ENCODE data around the gene GXYLT2.

GXYLT2 gene

DNA sequence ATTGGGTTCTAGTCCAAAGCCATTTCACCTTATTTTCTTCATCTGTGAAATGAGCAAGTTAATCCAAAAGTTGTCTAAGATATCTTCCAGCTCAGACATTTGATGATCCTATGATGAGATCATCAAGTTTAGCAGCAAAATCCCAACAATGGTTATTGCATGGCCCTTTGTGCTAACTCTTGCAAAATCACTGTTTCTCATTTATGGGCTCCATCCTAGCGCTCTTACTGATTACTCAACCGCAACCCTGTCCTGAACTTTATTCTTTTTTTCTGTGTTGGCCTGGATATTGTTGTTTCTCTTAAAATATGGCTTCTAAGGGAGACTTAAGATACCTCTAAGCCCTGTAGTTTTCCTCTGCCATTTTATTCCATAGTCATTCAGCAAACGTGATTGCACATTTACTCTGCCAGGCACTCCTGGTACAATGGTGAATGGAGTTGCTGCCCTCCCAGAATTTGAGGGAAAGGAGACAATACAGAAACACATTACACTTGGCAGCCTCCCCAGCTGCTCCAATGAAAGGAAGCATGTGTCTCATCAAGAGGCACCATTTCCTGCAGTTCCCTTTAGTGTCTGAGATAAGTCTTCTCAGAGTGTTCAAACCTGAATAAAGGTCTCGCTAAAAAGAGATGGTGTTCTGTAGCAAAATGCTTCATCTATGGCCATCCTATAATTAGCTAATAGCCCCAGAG lies 4.4 kb downstream of the GXYLT2 start:
- in situ Hi-C loops (cut with MboI; ENCODE audit: low sequenced_read_pairs): no loop called here

- in situ Hi-C loops (cut with MboI; ENCODE audit: low sequenced_read_pairs): no loop called here
These were observed 5.0 kb downstream of the GXYLT2 start for GRCh38 chr3:72892870-72893269.

GRCh38 chr3:72894976-72895552 lies 7.2 kb downstream of the GXYLT2 start:
- in situ Hi-C loops (cut with MboI; ENCODE audit: low sequenced_read_pairs): no loop called here

- in situ Hi-C loops (cut with MboI; ENCODE audit: low sequenced_read_pairs): no loop called here
These were observed 9.3 kb downstream of the GXYLT2 start for GRCh38 chr3:72896996-72897757.

- in situ Hi-C loops (cut with MboI; ENCODE audit: low sequenced_read_pairs): no loop called here
These were observed 9.8 kb downstream of the GXYLT2 start for GRCh38 chr3:72897758-72898007.

- in situ Hi-C loops (cut with MboI; ENCODE audit: low sequenced_read_pairs): no loop called here
These were observed 11.5 kb downstream of the GXYLT2 start for GRCh38 chr3:72899349-72899765.

DNA sequence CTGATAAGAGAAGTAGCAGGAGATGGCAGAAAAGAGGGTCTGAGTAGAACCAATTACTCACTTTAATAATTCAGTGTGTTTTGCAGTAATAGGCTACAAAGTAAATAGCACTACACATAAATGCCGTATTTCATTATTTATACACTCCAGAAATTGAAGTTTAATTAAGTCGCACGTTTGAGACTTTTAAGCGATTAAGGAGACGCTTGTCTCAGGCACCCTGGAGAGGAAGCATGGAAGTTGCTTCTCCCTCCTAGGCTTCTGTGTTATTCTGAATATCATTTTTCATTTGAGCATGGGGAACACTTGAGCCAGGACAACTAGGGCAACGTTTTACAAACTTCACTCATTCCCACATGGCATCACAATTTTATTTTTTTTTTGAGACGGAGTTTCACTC lies 12.2 kb downstream of the GXYLT2 start:
- in situ Hi-C loops (cut with MboI; ENCODE audit: low sequenced_read_pairs): no loop called here

- in situ Hi-C loops (cut with MboI; ENCODE audit: low sequenced_read_pairs): no loop called here
These were observed 14.0 kb downstream of the GXYLT2 start for GRCh38 chr3:72901840-72902239.

DNA sequence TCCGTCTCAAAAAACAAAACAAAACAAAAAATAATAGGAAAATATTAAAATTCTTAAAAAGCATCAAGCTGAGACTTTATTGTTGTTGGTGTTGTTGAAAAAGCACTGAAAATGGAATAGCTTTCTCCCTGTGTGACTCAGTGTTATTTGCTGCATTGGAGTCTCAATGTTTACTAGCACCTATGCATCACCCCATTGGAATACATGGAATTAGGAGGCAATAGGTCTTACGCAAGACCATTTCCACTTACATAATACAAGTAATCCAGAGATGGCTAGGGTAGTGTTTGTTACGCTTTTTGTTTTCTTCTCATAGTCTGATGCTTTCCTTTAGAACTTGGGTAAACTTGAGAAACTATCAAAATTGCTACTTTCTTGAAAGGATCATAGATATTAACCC lies 15.2 kb downstream of the GXYLT2 start:
- in situ Hi-C loops (cut with MboI; ENCODE audit: low sequenced_read_pairs): no loop called here

DNA sequence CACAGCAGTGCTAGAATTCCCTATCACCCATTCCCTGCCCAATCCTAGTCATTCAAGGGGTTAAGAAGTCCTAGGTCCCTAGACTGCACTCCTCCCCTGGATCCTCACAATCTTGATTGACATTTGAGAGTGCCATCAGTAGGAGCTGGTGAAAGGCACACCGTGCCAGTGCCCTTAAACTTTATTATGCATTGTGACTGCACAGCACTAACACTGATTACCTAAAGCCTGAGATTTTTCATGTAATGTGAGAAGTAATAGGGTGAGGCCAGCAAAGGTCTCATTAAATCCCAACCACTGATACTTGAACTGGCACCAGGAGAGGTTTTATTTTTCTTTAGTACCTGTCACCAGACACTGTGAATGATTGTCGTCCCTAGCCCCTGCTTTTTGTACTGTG lies 16.3 kb downstream of the GXYLT2 start:
- in situ Hi-C loops (cut with MboI; ENCODE audit: low sequenced_read_pairs): no loop called here

- in situ Hi-C loops (cut with MboI; ENCODE audit: low sequenced_read_pairs): no loop called here
These were observed 18.3 kb downstream of the GXYLT2 start for GRCh38 chr3:72906154-72906553.

DNA sequence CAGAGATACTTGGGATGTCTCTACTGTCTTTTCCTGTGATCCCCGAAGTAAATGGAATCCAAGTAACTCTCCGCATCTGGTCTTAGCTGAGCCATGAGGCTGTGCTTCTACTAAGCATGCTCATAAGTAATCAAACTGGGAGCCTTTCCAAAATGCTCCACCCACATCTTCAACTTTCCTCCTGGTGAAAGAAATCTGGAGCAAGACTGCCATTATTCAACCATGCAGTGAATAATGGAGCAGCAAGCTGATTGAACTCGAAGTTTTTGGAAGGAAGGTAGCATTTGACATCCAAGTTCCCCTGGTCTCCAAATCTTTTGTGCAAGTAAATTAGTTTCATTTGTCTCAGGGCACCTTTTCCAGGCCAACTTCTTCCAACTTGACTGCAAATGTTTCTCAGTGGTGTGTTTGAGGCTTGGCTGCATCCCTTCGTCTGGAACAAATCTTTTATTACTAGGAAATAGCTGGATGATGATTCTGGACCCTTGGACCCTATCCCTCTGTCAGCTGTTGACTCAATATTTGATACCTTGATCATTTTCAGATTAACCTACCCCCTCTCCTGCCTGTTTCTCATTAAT lies 19.4 kb downstream of the GXYLT2 start:
- in situ Hi-C loops (cut with MboI; ENCODE audit: low sequenced_read_pairs): no loop called here

DNA sequence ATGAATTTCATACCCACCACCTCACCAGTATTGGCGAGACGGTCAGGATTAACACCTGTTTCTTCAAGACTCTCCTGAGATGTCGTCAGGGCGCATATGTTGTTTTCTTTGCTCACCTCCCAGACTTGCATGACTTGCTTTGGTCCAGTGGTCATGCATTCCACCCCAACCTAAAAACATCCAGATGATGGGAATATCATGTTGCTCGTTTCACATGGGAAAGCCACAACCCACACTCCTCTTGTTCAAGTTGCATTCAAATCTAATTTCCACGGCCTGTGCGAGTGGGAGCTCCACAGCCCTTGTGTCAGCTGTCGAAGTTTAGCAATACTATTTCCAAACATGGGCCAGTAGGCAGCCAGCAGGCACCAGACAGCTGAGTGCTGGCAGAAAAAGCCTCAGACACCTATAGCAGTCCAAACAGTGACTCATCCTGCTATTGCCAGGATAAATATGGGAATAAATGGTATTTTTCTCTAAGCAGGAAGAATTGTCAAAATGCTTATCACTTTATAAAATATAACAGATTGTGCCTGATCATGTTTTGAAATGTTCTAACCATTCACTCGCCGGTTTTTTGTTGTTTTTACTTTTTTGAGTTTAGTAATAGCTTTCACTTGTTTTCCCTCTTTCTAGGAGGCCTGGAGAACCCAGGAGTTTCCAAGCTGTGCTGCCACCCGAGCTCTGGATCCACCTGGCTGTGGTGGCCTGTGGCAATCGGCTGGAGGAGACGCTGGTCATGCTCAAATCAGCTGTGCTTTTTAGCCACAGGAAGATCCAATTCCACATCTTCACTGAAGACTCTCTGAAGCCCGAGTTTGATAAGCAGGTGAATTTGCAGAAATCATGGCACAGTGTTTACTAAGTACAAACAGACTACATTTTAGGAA lies 20.1 kb downstream of the GXYLT2 start:
- in situ Hi-C loops (cut with MboI; ENCODE audit: low sequenced_read_pairs): no loop called here

DNA sequence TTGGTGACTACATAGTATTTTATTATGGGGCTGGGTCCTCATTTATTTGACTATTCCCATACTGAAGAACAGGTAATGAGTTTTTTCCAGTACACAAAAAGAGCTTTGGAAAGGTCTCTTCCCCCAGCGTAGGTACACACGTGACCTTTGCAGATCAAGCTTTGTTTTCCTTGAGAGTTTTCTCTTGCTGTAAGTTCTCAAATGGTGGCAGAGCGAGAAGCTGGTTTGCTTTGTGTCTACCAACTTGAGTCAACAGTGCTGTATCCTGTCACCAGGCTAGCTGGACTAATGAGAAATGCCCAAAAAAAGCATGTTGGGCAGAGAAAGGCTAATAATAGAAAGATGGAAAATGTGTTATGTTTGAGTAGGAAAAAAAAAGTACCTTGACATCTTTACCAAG lies 21.7 kb downstream of the GXYLT2 start:
- in situ Hi-C loops (cut with MboI; ENCODE audit: low sequenced_read_pairs): no loop called here

- in situ Hi-C loops (cut with MboI; ENCODE audit: low sequenced_read_pairs): no loop called here
These were observed 24.7 kb downstream of the GXYLT2 start for GRCh38 chr3:72912532-72912931.

- in situ Hi-C loops (cut with MboI; ENCODE audit: low sequenced_read_pairs): no loop called here
These were observed 26.5 kb downstream of the GXYLT2 start for GRCh38 chr3:72914383-72914782.

GRCh38 chr3:72916250-72916649 lies 28.4 kb downstream of the GXYLT2 start:
- in situ Hi-C loops (cut with MboI; ENCODE audit: low sequenced_read_pairs): no loop called here

DNA sequence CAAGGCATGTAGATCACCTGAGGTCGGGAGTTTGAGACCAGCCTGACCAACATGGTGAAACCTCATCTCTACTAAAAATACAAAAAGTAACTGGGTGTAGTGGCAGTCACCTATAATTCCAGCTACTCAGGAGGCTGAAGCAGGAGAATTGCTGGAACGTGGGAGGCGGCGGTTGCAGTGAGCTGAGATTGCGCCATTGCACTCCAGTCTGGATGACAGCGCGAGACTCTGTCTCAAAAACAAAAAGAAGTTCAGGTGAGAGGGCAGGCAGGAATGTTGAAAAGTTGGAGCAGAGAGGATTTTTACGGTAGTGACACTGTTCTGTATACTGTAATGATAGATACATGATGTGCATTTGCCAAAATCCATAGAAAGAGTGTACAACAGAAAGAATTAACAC lies 31.7 kb downstream of the GXYLT2 start:
- in situ Hi-C loops (cut with MboI; ENCODE audit: low sequenced_read_pairs): no loop called here

- in situ Hi-C loops (cut with MboI; ENCODE audit: low sequenced_read_pairs): no loop called here
These were observed 36.2 kb downstream of the GXYLT2 start for GRCh38 chr3:72924055-72924454.

DNA sequence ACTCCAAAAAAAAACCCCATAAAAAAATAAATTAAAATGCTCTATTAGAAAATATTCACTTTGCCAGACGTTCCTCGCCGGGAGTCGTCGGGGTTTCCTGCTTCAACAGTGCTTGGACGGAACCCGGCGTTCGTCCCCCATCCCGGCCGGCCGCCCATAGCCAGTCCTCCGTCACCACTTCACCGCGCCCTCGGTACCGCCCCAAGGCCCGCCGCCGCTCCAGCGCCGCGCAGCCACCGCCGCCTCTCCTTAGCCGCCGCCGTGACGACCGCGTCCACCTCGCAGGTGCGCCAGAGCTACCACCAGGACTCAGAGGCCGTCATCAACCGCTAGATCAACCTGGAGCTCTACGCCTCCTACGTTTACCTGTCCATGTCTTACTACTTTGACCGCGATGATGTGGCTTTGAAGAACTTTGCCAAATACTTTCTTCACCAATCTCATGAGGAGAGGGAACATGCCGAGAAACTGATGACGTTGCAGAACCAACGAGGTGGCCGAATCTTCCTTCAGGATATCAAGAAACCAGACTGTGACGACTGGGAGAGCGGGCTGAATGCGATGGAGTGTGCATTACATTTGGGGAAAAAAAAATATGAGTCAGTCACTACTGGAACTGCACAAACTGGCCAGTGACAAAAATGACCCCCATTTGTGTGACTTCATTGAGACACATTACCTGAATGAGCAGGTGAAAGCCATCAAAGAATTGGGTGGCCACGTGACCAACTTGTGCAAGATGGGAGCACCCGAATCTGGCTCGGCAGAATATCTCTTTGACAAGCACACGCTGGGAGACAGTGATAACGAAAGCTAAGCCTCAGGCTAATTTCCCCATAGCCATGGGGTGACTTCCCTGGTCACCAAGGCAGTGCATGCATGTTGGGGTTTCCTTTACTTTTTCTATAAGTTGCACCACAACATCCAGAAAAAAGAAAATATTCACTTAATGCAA lies 41.2 kb downstream of the GXYLT2 start:
- in situ Hi-C loops (cut with MboI; ENCODE audit: low sequenced_read_pairs): loop anchor here (25.0 kb wide), 1 partner anchor 133 kb away; the partner anchor contains the start of gene EBLN2

Measured in HL-60/S4 treated with phorbol 12-myristate 13-acetate at 8.2 ng/mL for 4 days and 3 days (cell line).